ENCODE results near the gene OTUD1. TPM values are rescaled to one million over a fixed set of nuclear protein-coding genes. Genes with fewer than 3 reads are reported as not detected.

Gene OTUD1
- total and polyA plus RNA-seq, 2 donors (not counting 1 experiment from before 2014, with no cell fraction given), result 69.0 to 92.8 TPM

DNA sequence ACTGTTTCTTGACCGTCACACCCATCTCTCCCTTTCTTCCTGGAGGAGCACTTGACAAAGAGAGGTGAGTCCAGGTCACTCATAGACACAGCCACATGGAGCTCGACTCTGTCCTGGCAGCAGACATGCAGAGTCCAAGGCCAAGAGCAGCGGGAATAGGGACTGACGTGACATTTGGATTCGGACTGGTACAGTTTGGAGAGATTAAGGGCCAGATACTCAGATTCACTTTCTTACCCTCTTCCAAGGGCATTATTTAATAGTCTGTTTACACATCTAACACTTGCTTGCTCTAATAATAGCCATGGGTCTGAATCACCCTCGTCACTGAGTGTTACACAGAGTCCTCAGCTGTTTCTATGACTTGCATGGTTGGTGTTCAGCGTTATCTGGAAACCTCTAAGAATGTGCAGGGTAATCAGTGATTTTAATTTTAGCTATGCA lies 39.2 kb upstream of the OTUD1 start:
- Mint-ChIP-seq H3K4me3 (no peak overlapping the region), H3K27ac (no peak overlapping the region), H3K9me3 (ENCODE audit: insufficient read depth) (no peaks in the 10 kb centered on the region), H3K27me3 (no peaks in the 10 kb centered on the region), H3K4me1 (no peaks in the 10 kb centered on the region)
- no peaks in the 10 kb centered on the region for H4K20me1 ChIP-seq (ENCODE audit: control insufficient read depth, insufficient read depth, low read length, poor library complexity, severe bottlenecking)
- no peaks in the 10 kb centered on the region for H3K79me2 ChIP-seq (ENCODE audit: control insufficient read depth, insufficient read depth, low read length)
- 94% methylated on average over 6 of the region's 7 CpGs for WGBS (ENCODE audit: insufficient coverage)
- H3K9ac ChIP-seq (ENCODE audit: low read length), result no peak overlapping the region
- no peaks in the 10 kb centered on the region for H3K4me1 ChIP-seq (ENCODE audit: control insufficient read depth in 2 of 2, insufficient read depth in 2 of 2, low read length in 2 of 2)
- no peak overlapping the region for H2AFZ ChIP-seq (ENCODE audit: insufficient read depth, low read depth, low read length, poor library complexity, severe bottlenecking)
- TF ChIP-seq, protein P1, sequence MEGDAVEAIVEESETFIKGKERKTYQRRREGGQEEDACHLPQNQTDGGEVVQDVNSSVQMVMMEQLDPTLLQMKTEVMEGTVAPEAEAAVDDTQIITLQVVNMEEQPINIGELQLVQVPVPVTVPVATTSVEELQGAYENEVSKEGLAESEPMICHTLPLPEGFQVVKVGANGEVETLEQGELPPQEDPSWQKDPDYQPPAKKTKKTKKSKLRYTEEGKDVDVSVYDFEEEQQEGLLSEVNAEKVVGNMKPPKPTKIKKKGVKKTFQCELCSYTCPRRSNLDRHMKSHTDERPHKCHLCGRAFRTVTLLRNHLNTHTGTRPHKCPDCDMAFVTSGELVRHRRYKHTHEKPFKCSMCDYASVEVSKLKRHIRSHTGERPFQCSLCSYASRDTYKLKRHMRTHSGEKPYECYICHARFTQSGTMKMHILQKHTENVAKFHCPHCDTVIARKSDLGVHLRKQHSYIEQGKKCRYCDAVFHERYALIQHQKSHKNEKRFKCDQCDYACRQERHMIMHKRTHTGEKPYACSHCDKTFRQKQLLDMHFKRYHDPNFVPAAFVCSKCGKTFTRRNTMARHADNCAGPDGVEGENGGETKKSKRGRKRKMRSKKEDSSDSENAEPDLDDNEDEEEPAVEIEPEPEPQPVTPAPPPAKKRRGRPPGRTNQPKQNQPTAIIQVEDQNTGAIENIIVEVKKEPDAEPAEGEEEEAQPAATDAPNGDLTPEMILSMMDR (IDR thresholded peaks at IDR 0.05), result no peak
- TF ChIP-seq EZH2 (IDR thresholded peaks at IDR 0.05; ENCODE audit: borderline replicate concordance, insufficient read depth, low read depth, low read length, poor library complexity, severe bottlenecking), result no peak
- no peak overlapping the region for H3K4me3 ChIP-seq (ENCODE audit: control extremely low read depth in 1 of 5, extremely low read depth in 1 of 5, insufficient read depth in 1 of 5, low read depth in 2 of 5, low read length in 4 of 5)
- no peak overlapping the region for H3K4me2 ChIP-seq (replicated peaks; ENCODE audit: low read depth, low read length, poor library complexity, severe bottlenecking)
- H3K36me3 ChIP-seq (replicated peaks in 1 of 2; ENCODE audit: control extremely low read depth in 1 of 2, control insufficient read depth in 1 of 2, extremely low read depth in 1 of 2, insufficient read depth in 2 of 2, low read length in 1 of 2), result no peaks in the 10 kb centered on the region
- H3K9me3 ChIP-seq (ENCODE audit: control extremely low read depth in 1 of 3, control insufficient read depth in 2 of 3, insufficient read depth in 1 of 3, low read length in 2 of 3), result no peaks in the 10 kb centered on the region
- ATAC-seq (ENCODE audit: low read depth) (no peak), DNase-seq (no peak)
- CTCF ChIA-PET, result no interaction called here
- intact Hi-C loops (cut with micrococcal nuclease), result no loop called here
- no peaks in the 10 kb centered on the region for H3K27me3 ChIP-seq (replicated peaks in 1 of 4; ENCODE audit: control extremely low read depth in 1 of 4, control insufficient read depth in 3 of 4, insufficient read depth in 4 of 4, low read length in 3 of 4)
- POLR2A ChIA-PET, result no interaction called here
- H3K27ac ChIP-seq (ENCODE audit: low read length in 2 of 2), result no peak overlapping the region

DNA sequence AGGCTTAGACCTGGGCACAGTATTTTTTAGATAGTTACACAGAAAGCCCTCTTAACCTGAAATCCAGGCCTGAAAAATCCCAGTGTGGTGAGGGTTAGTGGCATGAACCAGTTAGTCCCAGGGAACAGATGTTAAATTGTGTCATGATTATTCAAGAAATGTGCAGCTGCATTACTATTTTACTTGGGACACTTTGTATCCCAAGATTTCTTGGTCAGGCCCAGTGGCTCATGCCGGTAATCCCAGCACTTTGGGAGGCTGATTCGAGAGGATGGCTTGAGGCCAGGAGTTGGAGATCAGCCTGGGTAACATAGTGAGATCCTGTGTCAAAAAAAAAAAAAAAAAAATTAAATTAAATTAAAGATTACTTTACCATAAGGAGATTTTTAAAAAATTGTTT lies 36.0 kb upstream of the OTUD1 start:
- H3K9me3 Mint-ChIP-seq (ENCODE audit: insufficient read depth), result no peaks in the 10 kb centered on the region
- no peak overlapping the region for H3K4me3 ChIP-seq (ENCODE audit: control extremely low read depth in 1 of 5, extremely low read depth in 1 of 5, insufficient read depth in 1 of 5, low read depth in 2 of 5, low read length in 4 of 5)
- no peak overlapping the region for H3K4me3 Mint-ChIP-seq
- no peak overlapping the region for H3K27ac Mint-ChIP-seq
- H3K36me3 ChIP-seq (replicated peaks in 1 of 2; ENCODE audit: control extremely low read depth in 1 of 2, control insufficient read depth in 1 of 2, extremely low read depth in 1 of 2, insufficient read depth in 2 of 2, low read length in 1 of 2), result no peaks in the 10 kb centered on the region
- no peaks in the 10 kb centered on the region for H3K79me2 ChIP-seq (ENCODE audit: control insufficient read depth, insufficient read depth, low read length)
- H3K9me3 ChIP-seq (ENCODE audit: control extremely low read depth in 1 of 3, control insufficient read depth in 2 of 3, insufficient read depth in 1 of 3, low read length in 2 of 3), result no peaks in the 10 kb centered on the region
- no peak overlapping the region for H3K4me2 ChIP-seq (replicated peaks; ENCODE audit: low read depth, low read length, poor library complexity, severe bottlenecking)
- H3K9ac ChIP-seq (ENCODE audit: low read length), result no peak overlapping the region
- ATAC-seq (ENCODE audit: low read depth) (no peak), DNase-seq (no peak)
- H3K4me1 Mint-ChIP-seq, result no peaks in the 10 kb centered on the region
- no peaks in the 10 kb centered on the region for H3K27me3 Mint-ChIP-seq
- ChIA-PET POLR2A (interaction anchor here (0.7 kb wide), 1 partner anchor 710 kb away, joined by 6 read pairs; no protein-coding TSS in a partner anchor), CTCF (interaction anchor here (1.1 kb wide), 1 partner anchor 126 kb away, joined by 3 read pairs; no protein-coding TSS in a partner anchor)
- no peak overlapping the region for H3K27ac ChIP-seq (ENCODE audit: low read length in 2 of 2)
- H2AFZ ChIP-seq (ENCODE audit: insufficient read depth, low read depth, low read length, poor library complexity, severe bottlenecking), result no peak overlapping the region
- no CpG with 5 or more reads among the region's 2 CpGs for WGBS (ENCODE audit: insufficient coverage)
- no peaks in the 10 kb centered on the region for H3K27me3 ChIP-seq (replicated peaks in 1 of 4; ENCODE audit: control extremely low read depth in 1 of 4, control insufficient read depth in 3 of 4, insufficient read depth in 4 of 4, low read length in 3 of 4)
- H3K4me1 ChIP-seq (ENCODE audit: control insufficient read depth in 2 of 2, insufficient read depth in 2 of 2, low read length in 2 of 2), result no peaks in the 10 kb centered on the region
- TF ChIP-seq, protein P1 (IDR thresholded peaks at IDR 0.05), result no peak
- TF ChIP-seq EZH2 (IDR thresholded peaks at IDR 0.05; ENCODE audit: borderline replicate concordance, insufficient read depth, low read depth, low read length, poor library complexity, severe bottlenecking), result no peak
- no peaks in the 10 kb centered on the region for H4K20me1 ChIP-seq (ENCODE audit: control insufficient read depth, insufficient read depth, low read length, poor library complexity, severe bottlenecking)
- intact Hi-C loops (cut with micrococcal nuclease), result no loop called here
